CD4-positive, alpha-beta T cell treated with Interferon alpha-2 for 1 hour (primary cell): Measurements from ENCODE around the gene ZNF425.
"Not testable (repeated sequence)": the region's sequence is repeated elsewhere in the genome, so short reads cannot be mapped to it uniquely, and the experiment has no call there.

Experiments
- DNase-seq, 2 donors: peaks; one replicate each; pipeline ENCODE4 v3.0.0-alpha.2; 2020 to 2022

Gene ZNF425

DNA sequence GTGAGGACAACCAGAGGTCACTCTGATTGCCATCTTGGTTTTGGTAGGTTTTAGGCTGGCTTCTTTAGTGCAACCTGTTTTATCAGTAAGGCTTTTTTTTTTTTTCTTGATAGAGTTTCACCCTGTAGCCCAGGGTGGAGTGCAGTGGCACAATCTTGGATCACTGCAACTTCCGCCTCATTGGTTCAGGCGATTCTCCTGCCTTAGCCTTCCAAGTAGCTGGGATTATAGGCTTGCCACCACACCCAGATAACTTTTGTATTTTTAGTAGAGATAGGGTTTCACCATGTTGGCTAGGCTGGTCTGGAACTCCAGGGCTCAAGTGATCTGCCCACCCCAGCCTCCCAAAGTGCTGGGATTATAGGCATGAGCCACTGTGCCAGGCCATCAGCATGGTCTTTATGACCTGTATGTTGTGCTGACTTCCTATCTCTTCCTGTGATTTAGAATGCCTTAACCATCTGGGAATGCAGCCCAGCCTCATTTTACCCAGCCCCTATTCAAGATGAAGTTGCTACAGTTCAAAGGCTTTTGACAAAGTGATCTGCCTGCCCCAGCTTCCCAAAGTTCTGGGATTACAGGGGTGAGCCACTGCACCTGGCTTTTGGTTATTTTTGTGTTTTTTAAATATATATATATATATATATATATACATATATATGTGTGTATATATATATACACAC is 7.0 kb upstream of the ZNF425 start:
- no peak for DNase-seq

GRCh38 chr7:149130572-149131198 is 4.6 kb upstream of the ZNF425 start:
- DNase-seq: no peak

DNA sequence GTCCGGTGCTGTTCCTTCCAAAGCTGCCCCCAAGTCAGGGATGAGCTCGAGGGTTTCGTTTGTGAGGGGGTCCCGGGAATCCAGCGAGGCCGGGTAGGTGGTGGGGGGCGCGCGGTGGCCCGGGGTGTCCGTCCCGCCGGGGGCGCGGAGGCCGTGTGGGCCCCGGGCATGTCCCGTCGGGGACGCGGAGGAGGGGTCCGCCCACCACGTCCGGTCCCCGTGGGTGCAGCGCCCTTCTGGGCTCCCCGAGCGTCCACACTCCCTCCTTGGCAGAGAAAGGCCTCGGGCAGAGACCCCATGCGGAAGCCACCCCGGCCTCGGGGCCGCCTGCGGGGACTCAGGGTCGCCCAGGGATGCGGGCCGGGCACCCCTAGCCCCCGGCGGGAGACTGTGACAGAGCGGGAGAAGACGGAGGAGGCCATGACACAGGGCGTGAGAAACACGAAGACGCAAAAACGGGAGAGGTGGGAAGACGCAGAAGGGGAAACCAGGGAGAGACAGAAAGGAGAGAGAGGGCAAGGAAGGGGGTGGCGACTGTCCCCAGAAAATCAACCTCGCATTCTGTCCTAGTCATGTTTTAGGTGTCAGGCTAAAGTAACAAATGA is 640 bp upstream of the ZNF425 start:
- peak; percentile 25 to 64 for DNase-seq

DNA sequence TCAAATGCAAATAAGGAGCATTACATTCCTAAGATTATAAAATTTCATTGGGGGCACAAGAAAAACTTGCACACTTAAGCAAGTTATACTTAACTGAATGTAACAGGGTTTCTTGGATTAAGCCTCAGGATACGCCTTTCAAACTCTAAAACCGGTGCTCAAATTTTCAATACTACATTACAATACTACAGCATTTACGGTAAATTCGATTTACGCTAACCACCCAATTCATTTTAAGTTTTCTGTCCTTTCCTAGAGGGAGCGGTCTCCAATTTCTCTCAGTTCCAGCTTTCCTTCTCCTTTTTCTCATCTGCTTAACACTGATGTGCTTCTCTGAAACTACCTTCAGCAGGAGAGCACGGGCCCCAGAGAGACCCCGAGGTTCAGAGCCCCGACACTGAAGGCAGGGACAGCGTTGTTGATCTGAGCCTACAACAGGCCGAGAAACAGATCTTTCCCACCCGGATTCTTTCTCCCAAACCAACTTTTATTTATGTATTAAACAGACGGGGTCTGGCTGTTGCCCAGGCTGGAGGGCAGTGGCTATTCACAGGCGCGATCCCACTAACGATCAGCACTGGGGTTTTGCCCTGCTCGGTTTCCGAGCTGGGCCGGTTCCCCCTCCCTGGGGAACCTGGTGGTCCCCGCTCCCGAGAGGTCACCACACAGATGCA is 798 bp downstream of the ZNF425 start:
- DNase-seq: no peak

- no peak for DNase-seq
Measured at GRCh38 chr7:149109969-149110368, 16.2 kb downstream of the ZNF425 start.

DNA sequence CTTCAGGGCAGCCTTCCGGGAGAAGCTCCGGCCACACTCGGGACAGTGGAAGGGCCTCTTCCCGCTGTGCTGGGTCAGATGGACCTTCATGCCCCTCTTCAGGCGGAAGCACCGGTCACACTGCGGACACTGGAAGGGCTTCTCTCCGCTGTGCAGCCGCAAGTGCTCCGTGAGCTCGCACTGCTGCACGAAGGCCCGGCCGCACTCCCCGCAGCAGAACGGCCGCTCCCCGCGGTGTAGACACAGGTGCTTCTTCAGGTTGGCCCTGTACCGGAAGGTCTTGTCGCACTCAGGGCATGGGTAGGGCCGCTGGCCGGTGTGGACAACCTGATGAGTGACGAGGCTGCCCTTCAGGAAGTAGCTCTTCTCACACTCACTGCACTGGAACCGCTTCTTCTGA is 21.4 kb downstream of the ZNF425 start:
- DNase-seq: no peak

DNA sequence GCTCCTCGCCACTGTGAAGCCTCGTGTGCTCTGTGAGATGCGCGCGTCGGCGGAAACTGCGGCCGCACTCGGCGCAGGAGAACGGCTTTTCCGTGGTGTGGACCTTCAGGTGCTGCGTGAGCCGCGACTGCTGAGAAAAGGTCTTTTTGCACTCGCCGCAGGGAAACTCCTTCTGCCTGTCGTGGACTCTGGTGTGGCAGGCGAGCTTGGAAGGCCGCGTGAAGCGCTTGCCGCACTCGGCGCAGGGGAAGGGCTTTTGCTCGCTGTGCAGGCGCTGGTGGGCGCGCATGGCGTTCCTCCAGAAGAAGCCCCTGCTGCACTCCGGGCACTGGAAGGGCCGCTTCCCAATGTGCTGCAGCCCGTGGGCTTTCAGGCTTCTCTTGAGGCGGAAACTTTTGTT is 21.9 kb downstream of the ZNF425 start:
- no peak for DNase-seq

DNA sequence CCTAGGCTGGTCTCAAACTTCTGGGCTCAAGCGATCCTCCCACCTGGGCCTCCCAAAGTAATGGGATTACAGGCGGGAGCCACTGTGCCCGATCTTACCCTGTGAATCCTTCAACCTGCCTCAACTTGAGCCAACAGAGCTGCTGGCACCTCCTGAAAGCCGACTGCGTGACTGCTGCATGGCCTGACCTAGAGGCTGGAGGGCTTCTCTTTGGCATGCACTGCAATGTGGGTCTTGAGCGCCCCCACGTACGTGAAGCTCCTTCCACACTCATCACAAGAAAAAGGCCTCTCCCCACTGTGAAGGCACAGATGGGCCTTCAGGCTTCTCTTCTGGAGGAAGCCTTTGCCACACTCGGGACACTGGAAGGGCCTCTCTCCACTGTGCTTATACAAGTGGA is 22.7 kb downstream of the ZNF425 start:
- DNase-seq: no peak

DNA sequence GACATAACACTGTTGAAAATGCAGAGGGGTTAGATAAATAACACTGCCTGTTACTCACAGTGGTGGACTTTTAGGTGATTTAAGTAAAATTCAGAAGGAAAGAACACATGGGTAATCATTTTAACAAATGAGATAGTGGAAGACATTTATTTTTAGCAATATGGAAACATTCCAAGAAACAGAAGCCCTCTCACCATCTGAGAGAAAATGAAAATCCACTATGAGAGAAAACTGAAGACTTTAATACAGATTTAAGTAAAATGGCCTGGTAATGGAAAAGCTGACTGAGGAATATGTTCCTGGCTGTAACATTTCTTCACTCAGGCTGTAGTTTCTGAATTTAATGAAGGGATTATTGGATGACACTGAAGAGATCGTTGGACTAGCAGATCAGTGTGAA is 23.5 kb downstream of the ZNF425 start:
- DNase-seq: no peak

DNA sequence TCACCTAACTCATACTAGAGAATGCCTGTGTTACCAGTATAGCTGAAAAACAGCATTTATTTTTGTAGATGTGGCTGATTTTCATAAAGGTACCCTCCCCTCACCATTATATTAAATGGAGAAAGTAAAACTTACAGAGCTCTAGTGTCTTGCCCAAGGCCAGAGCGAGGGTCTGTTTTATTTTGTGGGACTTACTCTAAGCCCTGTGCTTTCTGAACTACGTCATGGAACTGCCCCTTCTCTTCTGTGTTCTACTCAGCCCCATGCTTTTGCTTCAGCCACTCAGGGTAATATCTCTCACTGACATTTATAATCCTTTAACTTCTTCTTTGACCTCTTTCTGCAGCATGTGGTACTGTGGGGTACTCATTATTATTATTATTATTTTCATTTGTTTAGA is 25.3 kb downstream of the ZNF425 start:
- DNase-seq: no peak

DNA sequence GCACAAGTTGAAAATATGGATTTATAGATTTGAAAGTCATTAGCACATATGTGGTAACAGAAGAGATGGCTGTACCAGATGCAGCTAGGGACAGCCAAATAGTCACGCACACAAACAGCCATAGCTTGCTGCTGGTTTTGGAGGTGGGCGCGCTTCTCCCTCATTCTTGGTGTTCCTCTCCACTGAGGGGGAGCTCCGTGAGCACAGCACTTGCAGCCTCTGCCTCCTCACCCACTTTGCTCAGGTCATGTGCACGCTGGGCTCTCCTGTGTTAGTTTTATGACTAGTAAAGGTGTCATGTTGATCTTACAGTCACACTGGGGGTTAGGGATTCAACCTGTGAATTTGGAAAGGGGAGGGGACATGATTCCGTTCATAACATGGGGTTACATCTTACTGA is 27.1 kb downstream of the ZNF425 start:
- no peak for DNase-seq

- DNase-seq: no peak
Measured at GRCh38 chr7:149097088-149097487, 29.0 kb downstream of the ZNF425 start.

- no peak for DNase-seq
Measured at GRCh38 chr7:149093228-149093627, 32.9 kb downstream of the ZNF425 start.

GRCh38 chr7:149092244-149092643 is 33.9 kb downstream of the ZNF425 start:
- not testable (repeated sequence) for DNase-seq

DNA sequence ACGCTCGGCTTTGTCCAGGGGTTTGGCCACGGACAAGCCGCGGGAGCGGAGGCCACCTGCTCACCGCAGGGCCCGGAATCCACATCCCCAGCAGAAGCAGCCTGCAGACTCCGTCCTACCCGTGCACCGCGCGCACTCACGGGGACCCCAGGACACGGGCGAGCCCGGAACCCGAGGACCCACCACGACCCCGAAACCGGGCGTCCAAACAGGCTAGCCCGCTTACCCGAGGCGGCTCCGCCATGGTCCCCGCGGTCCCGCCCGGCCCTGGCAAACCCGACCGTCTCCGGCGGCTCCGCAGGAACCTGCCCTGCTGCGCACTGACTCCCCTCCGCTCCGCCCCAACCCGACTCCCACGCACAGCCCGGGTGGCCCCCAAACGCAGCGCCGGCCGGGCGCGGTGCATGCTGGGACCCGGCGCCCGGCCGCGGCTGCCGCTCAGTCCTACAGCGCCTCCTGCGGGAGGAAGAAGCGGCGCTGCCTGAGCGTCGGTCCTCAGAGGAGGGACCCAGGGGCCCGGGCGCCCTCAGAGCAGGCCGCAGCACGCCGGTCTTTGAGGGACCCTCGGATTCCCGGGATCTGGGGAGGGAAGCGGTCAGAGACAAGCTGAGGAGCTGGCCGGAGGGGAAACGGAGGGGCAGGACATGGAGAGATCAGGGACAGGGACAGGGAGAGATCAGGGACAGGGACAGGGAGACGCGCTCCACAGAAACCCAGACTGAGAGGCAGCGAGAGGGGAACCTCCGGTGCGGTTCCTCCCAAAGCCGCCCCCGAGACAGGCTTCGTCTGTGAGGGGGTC is 35.5 kb downstream of the ZNF425 start, which contains the start of gene ZNF786:
Gene ZNF786, minus strand, starts transcription at position 322 of the 799 bp plus-strand sequence. Its CDS starts 78 bp downstream, at position 244.
- DNase-seq: peak; percentile 90 to 93

DNA sequence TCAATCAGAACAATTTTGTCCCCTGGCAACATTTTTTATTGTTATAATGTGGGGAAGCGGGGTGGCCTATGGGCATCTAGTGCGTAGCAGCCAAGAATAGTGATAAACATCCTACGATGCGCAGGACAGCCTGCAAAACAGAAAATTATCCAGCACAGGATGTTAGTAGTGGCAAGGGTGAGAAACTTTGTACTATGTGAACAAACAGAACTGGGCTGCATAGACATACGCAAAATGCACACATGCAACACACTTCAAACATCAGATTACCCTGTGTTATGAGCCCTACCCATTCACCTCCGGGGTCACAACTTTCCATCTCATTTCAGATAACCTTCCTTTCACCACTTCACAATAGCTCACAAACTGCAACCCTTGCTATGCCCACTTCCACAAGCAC is 38.7 kb downstream of the ZNF425 start:
- DNase-seq: no peak

DNA sequence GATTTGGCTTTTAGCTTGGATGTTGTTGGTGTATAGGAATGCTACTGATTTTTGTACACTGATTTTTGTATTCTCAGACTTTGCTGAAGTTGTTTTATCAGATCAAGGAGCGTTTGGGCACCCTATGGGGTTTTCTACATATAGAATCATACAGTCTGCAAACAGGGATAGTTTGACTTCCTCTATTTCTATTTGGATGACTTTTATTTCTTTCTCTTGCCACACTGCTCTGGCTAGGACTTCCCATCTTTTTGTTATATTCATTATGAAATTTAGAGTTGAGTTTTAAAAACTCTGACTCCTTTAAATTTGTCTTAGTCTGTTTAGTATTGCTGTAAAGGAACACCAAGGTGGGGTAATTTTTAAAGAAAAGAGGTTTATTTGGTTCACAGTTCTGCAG is 40.3 kb downstream of the ZNF425 start:
- DNase-seq: no peak

DNA sequence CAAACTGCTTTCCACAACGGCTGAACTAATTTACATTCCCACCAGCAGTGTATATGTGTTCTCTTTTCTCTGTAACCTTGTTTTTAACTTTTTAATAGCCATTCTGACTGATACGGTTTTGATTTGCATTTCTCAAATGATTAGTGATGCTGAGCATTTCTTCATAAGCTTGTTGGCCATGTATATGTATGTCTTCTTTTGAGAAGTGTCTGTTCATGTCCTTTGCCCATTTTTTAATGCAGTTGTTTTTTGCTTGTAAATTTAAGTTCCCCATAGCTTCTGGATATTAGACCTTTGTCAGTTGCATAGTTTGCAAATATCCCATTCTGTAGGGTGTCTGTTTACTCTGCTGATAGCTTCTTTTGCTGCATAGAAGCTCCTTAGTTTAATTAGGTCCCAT is 41.7 kb downstream of the ZNF425 start:
- no peak for DNase-seq

DNA sequence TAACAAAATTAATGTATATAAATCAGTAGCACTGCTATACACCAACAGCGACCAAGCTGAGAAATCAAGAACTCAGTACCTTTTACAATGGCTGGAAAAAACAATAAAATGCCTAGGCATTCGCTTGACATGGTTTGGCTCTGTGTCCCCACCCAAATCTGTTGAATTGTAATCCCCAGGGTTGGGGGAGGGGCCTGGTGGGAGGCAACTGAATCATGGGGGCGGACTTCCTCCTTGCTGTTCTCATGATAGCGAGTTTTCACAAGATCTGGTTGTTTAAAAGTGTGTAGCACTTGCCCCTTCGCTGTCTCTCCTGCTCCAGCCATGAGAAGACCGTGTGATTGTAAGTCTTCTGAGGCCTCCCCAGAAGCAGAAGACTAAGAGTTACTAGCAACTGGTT is 44.2 kb downstream of the ZNF425 start:
- DNase-seq: no peak

DNA sequence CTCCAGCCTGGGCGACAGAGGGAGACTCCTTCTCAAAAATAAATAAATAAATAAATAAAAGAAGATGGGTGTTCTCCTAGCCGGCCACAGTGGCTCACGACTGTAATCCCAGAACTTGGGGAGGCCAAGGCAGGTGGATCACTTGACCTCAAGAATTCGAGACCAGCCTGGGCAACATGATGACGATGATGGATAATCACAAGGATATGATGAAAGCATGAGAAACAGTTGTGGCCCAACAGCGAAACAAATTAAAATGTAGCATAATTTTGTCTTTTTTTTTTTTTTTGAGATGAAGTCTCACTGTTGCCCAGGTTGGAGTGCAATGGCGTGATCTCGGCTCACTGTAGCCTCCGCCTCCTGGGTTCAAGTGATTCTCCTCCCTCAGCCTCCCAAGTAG is 48.5 kb downstream of the ZNF425 start:
- DNase-seq: no peak

GRCh38 chr7:149075286-149075685 is 50.8 kb downstream of the ZNF425 start:
- DNase-seq: no peak

DNA sequence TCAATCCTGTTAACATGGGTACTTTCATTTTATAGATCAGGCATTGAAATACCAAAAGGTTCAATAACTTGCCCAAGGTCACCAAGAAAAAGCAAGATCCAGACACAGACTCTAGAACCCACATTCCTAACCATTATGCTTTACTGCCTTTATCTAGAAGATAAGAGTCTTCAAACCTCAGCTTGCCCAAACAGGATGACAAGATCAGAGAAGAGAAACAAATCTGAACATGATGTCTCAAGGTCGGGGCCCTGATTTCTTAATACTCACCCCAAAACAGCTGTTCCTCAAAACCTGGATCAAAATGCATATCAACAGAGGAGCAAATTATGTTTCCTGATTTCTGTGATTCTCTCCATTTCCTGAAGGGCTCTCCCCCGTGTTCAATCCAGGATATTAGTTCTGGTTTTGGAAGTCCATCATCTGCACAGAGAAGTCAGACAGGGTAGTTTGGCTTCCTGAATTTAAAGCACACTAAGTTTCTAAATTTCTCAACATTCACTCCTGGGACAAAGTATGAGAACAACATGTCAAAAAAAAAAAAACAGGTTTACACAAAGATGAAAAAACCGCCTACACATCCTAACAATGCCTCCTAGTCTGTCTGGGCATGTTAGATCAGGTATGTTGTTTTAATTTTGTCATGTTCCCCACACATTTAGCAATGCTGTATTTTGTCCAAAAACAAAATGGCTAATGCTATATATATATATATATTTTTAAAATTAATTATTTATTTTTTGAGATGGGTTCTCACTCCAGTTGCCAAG is 51.8 kb downstream of the ZNF425 start:
- DNase-seq: no peak
